ENCODE results near the gene RYR3. TPM values are rescaled to one million over a fixed set of nuclear protein-coding genes. Genes with fewer than 3 reads are reported as not detected.

Gene RYR3
- total RNA-seq, 1 donor from 2014 or later = 0.32 TPM

DNA sequence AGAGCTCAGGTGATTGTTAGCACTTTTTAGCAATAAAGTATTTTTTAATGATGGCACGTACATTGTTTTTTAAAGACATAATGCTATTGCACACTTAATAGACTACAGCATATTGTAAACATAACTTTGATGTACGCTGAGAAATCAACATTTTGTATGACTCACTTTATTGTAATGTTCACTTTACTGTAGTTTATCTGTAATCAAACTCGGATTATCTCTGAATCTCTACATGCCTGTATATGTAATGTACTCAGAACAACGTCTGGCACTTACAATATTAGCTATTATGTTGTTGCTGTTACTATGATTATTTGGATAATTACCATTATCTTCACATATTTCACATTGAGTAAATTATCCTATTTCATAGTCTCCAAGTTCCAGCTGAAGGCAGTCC is 519.6 kb downstream of the RYR3 start:
- Histone ChIP-seq H3K27me3 (ENCODE audit: low read depth) (no peaks in the 10 kb centered on the region), H3K36me3 (no peaks in the 10 kb centered on the region), H3K9me3 (no peaks in the 10 kb centered on the region), H3K27ac (no peak overlapping the region), H3K4me1 (no peaks in the 10 kb centered on the region), H3K4me3 (no peak overlapping the region)
- ATAC-seq = no peak
- TF ChIP-seq, protein P1, sequence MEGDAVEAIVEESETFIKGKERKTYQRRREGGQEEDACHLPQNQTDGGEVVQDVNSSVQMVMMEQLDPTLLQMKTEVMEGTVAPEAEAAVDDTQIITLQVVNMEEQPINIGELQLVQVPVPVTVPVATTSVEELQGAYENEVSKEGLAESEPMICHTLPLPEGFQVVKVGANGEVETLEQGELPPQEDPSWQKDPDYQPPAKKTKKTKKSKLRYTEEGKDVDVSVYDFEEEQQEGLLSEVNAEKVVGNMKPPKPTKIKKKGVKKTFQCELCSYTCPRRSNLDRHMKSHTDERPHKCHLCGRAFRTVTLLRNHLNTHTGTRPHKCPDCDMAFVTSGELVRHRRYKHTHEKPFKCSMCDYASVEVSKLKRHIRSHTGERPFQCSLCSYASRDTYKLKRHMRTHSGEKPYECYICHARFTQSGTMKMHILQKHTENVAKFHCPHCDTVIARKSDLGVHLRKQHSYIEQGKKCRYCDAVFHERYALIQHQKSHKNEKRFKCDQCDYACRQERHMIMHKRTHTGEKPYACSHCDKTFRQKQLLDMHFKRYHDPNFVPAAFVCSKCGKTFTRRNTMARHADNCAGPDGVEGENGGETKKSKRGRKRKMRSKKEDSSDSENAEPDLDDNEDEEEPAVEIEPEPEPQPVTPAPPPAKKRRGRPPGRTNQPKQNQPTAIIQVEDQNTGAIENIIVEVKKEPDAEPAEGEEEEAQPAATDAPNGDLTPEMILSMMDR (IDR thresholded peaks at IDR 0.05) = no peak
- intact Hi-C loops (cut with DNase I) = no loop called here
- no peak for DNase-seq

DNA sequence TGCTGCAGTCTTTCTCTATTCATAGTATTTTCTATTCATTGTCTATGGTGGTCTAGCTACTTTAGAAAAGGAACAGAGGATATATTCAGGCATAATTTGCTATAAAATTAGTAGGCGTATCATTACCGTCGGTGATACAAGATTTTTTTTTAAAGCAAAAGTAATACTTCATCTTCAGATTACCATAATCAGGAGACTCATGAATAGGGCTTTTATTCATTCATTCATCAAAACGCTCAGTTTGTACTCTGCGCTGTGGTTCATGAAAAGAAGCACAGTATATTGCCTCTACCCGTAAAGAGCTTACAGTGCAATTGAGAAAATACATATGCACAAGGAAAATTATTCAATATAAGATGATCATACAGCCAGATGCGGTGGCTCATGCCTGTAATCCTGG is 520.9 kb downstream of the RYR3 start:
- Histone ChIP-seq H3K9me3 (no peaks in the 10 kb centered on the region), H3K27ac (no peak overlapping the region), H3K4me3 (no peak overlapping the region), H3K36me3 (no peaks in the 10 kb centered on the region), H3K4me1 (no peaks in the 10 kb centered on the region), H3K27me3 (ENCODE audit: low read depth) (no peaks in the 10 kb centered on the region)
- DNase-seq (no peak), ATAC-seq (no peak)
- TF ChIP-seq, protein P1 (IDR thresholded peaks at IDR 0.05) = no peak
- intact Hi-C loops (cut with DNase I) = no loop called here

DNA sequence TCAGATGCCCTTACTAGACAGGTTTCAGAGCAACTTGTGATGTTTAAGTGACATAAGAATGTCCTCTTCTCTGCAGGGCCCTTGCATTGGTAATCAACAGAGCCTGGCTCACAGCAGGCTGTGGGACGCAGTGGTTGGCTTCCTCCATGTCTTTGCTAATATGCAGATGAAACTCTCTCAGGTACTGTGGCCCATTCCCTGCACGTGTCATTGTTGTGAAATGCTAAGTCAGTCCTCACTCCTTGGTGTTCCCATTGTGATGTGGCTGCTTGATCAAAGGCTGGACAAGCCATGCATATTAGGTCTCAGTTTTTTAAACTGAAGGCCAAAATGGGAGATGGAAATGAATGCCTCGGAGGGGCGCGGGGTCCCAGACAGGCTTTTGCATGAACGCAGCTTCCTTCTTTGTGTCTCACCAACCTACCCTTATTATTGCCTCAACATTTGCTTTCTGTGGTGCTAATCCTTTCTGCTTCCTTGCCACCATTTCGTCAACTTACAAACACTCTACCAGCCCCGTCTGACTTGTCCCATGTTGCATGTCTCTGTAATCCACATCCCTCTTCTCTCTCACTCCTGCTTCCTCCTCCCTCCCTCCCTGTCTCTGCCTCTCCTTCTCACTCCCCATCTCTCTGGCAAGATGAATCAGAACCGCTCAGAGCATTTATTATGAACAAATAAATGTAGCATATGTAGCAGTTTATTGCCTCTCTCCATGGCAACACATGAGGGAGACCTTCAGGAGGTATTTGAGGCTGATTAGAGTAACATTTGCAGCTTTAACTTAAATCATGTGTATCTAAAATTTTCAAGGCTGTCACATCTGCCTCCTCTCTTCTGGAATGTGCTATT is 524.4 kb downstream of the RYR3 start:
- no peaks in the 10 kb centered on the region for H3K27me3 ChIP-seq (ENCODE audit: low read depth)
- ATAC-seq (no peak), DNase-seq (no peak)
- H3K4me3 ChIP-seq = no peak overlapping the region
- TF ChIP-seq, protein P1 (IDR thresholded peaks at IDR 0.05) = no peak
- intact Hi-C loops (cut with DNase I) = no loop called here
- no peaks in the 10 kb centered on the region for H3K36me3 ChIP-seq
- H3K27ac ChIP-seq = no peak overlapping the region
- H3K9me3 ChIP-seq = no peaks in the 10 kb centered on the region
- no peaks in the 10 kb centered on the region for H3K4me1 ChIP-seq

DNA sequence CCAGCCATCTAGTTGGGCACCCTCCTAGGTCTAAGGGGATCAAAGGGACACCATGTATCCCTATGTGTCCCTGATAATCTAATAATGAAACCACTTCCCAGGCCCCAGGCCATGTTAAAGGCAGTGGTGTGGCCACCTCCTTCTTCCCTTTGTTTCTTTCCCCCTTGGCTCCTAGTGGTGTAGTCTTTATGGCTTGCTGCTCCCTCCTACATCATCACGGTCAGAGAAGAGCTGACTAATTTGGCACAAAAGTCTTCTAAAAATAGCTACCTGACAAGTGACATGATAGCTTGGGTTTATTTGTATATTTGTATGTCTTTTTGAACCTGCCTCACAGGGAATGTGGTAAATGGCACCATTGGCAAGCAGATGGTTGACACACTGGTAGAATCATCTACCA is 526.5 kb downstream of the RYR3 start:
- Histone ChIP-seq H3K4me1 (no peaks in the 10 kb centered on the region), H3K9me3 (no peaks in the 10 kb centered on the region), H3K36me3 (no peaks in the 10 kb centered on the region), H3K27ac (no peak overlapping the region), H3K4me3 (no peak overlapping the region), H3K27me3 (ENCODE audit: low read depth) (no peaks in the 10 kb centered on the region)
- DNase-seq (no peak), ATAC-seq (no peak)
- intact Hi-C loops (cut with DNase I) = no loop called here
- TF ChIP-seq, protein P1 (IDR thresholded peaks at IDR 0.05) = no peak

DNA sequence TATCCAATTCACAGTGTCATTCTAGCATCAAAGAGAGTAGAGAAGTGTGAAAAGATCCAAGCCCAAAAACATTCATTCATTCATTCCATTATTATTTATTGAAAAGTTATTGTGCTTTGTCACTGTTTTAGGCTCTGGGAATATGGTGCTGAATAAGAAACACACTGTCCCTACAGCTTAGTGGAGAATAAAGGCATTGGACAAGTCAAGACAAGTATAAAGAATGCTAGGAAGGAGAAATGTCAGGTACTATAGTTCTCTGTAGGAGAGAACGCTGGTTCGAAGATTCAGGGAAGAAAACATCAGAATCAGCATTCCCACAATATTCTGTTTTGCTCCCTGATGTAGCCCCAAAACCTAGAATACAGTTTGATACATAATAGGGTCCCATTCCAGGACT is 528.8 kb downstream of the RYR3 start:
- no peaks in the 10 kb centered on the region for H3K27me3 ChIP-seq (ENCODE audit: low read depth)
- DNase-seq = no peak
- TF ChIP-seq, protein P1 (IDR thresholded peaks at IDR 0.05) = no peak
- ATAC-seq = no peak
- H3K36me3 ChIP-seq = no peaks in the 10 kb centered on the region
- H3K4me3 ChIP-seq = no peak overlapping the region
- H3K9me3 ChIP-seq = no peaks in the 10 kb centered on the region
- H3K4me1 ChIP-seq = no peaks in the 10 kb centered on the region
- intact Hi-C loops (cut with DNase I) = no loop called here
- no peak overlapping the region for H3K27ac ChIP-seq
